IMR-90 (cell line): Measurements from ENCODE around the gene SF3A2. TPM values are rescaled to one million over a fixed set of nuclear protein-coding genes. Genes with fewer than 3 reads are reported as not detected.

Experiments
- ATAC-seq: fragments of 200-7000 bp; cut with Tn5 transposase; 2 replicates; pipeline ENCODE4 v1.9.1; 2020; ENCODE audit warnings: low read depth, mild to moderate bottlenecking, moderate library complexity
- BruUV-seq: library from RNA; stranded (reverse); fragments of 400-500 nt; replicated peaks from 2 replicates; lab custom pipeline; 2021; lab: Mats Ljungman, UMichigan
- CTCF ChIA-PET: fragments of 300-600 bp; formaldehyde crosslinking; extraction: SDS; loops from one replicate; lab custom pipeline; 2021; ENCODE audit warnings: antibody characterized with exemption; lab: Yijun Ruan, JAX
- POLR2A ChIA-PET: fragments of 300-600 bp; sonication (Branson Sonifier 250); formaldehyde crosslinking; loops from one replicate; lab custom pipeline; 2022; ENCODE audit warnings: antibody characterized with exemption; ENCODE audit not compliant: unreplicated experiment; lab: Charles Lee
- DNase-seq: peaks from one replicate; pipeline ENCODE4 v3.0.0; 2013
- H2AFZ ChIP-seq: replicated peaks from 2 replicates; pipeline ENCODE3; 2013; ENCODE audit warnings: low read length, mild to moderate bottlenecking; ENCODE audit not compliant: poor library complexity
- H2AK5ac ChIP-seq: 2 replicates; pipeline ENCODE4 v1.6.1; 2013; ENCODE audit warnings: low read depth, low read length, inconsistent platforms
- H2AK9ac ChIP-seq: replicated peaks from 2 replicates; pipeline ENCODE3; 2013; ENCODE audit warnings: mild to moderate bottlenecking, low read depth, low read length, moderate library complexity; ENCODE audit not compliant: poor library complexity
- H2BK120ac ChIP-seq: 2 replicates; pipeline ENCODE4 v1.6.1; 2013; ENCODE audit warnings: low read depth, low read length, inconsistent platforms
- H2BK15ac ChIP-seq: 3 replicates; pipeline ENCODE4 v1.6.1; 2013; ENCODE audit warnings: low read depth, low read length, inconsistent platforms
- H2BK20ac ChIP-seq: 2 replicates; pipeline ENCODE4 v1.6.1; 2013; ENCODE audit warnings: low read depth, mild to moderate bottlenecking, inconsistent platforms, low read length, moderate library complexity
- H2BK5ac ChIP-seq: 2 replicates; pipeline ENCODE4 v1.6.1; 2013; ENCODE audit warnings: mild to moderate bottlenecking, low read depth, low read length, inconsistent platforms; ENCODE audit not compliant: poor library complexity, severe bottlenecking
- H3K14ac ChIP-seq: replicated peaks from 2 replicates; pipeline ENCODE4 v1.6.1; 2013; ENCODE audit warnings: low read depth, low read length, inconsistent platforms
- H3K18ac ChIP-seq: 2 replicates; pipeline ENCODE4 v1.6.1; 2013; ENCODE audit warnings: low read depth, low read length, control low read depth
- H3K23ac ChIP-seq: 2 replicates; pipeline ENCODE4 v1.6.1; 2013; ENCODE audit warnings: low read depth, low read length, inconsistent platforms
- H3K27ac ChIP-seq: 2 replicates; pipeline ENCODE4 v1.5.1; 2013; ENCODE audit warnings: mild to moderate bottlenecking, control low read depth, low read length; ENCODE audit not compliant: insufficient read depth
- H3K27me3 ChIP-seq: 2 replicates; pipeline ENCODE4 v1.6.1; 2013; ENCODE audit warnings: low read length; ENCODE audit not compliant: control insufficient read depth, insufficient read depth
- H3K36me3 ChIP-seq: 2 replicates; pipeline ENCODE4 v1.6.1; 2013; ENCODE audit warnings: low read length, mixed read lengths; ENCODE audit not compliant: control insufficient read depth, insufficient read depth
- H3K4ac ChIP-seq: 2 replicates; pipeline ENCODE4 v1.6.1; 2013; ENCODE audit warnings: low read depth, low read length, inconsistent platforms
- H3K4me1 ChIP-seq: 2 replicates; pipeline ENCODE4 v1.6.1; 2013; ENCODE audit warnings: low read length, mixed read lengths; ENCODE audit not compliant: control insufficient read depth, insufficient read depth
- H3K4me2 ChIP-seq: 2 replicates; pipeline ENCODE4 v1.6.1; 2013; ENCODE audit warnings: low read depth, mild to moderate bottlenecking, control low read depth, low read length, moderate library complexity
- H3K4me3 ChIP-seq: 2 replicates; pipeline ENCODE4 v1.5.1; 2013; ENCODE audit warnings: low read depth, mild to moderate bottlenecking, control low read depth, low read length, moderate library complexity; ENCODE audit not compliant: insufficient read depth
- H3K56ac ChIP-seq: 2 replicates; pipeline ENCODE4 v1.6.1; 2013; ENCODE audit warnings: low read length, inconsistent platforms; ENCODE audit not compliant: insufficient read depth; ENCODE audit errors: extremely low read depth
- H3K79me1 ChIP-seq, 2 experiments: 2 replicates each; pipeline ENCODE4 v1.6.1; 2013; ENCODE audit warnings: low read length in 2 of 2, inconsistent platforms in 1 of 2, low read depth in 1 of 2
- H3K9ac ChIP-seq: 2 replicates; pipeline ENCODE4 v1.6.1; 2013; ENCODE audit warnings: low read depth, low read length, control low read depth
- H3K9me1 ChIP-seq: 2 replicates; pipeline ENCODE4 v1.6.1; 2013; ENCODE audit warnings: low read length, inconsistent platforms; ENCODE audit not compliant: insufficient read depth
- H3K9me3 ChIP-seq: 2 replicates; pipeline ENCODE4 v1.6.1; 2013; ENCODE audit warnings: low read length; ENCODE audit not compliant: control insufficient read depth, insufficient read depth
- H4K20me1 ChIP-seq: 2 replicates; pipeline ENCODE4 v1.6.1; 2013; ENCODE audit warnings: low read length, inconsistent platforms; ENCODE audit not compliant: insufficient read depth
- H4K5ac ChIP-seq: 2 replicates; pipeline ENCODE4 v1.6.1; 2013; ENCODE audit warnings: mild to moderate bottlenecking, low read depth, low read length, control low read depth
- H4K8ac ChIP-seq, 2 experiments: 2 replicates each; pipeline ENCODE4 v1.6.1; 2013; ENCODE audit warnings: low read depth in 2 of 2, low read length in 2 of 2, control low read depth in 1 of 2, inconsistent platforms in 1 of 2
- H4K91ac ChIP-seq: 2 replicates; pipeline ENCODE4 v1.6.1; 2013; ENCODE audit warnings: low read depth, low read length, inconsistent platforms; ENCODE audit not compliant: insufficient read depth
- BHLHE40 ChIP-seq: fragments of 150-350 bp; IDR thresholded peaks from 2 replicates; pipeline ENCODE4 v1.6.1; 2016; ENCODE audit warnings: mild to moderate bottlenecking, low read depth, low read length
- CEBPB ChIP-seq: IDR thresholded peaks from 2 replicates; pipeline ENCODE4 v1.6.1; 2012; ENCODE audit warnings: low read depth, low read length, improper control_type of control experiment
- MAFK ChIP-seq: IDR thresholded peaks from 2 replicates; pipeline ENCODE4 v1.6.1; 2012; ENCODE audit warnings: low read depth, low read length, improper control_type of control experiment
- MAZ ChIP-seq: IDR thresholded peaks from 2 replicates; pipeline ENCODE4 v1.6.1; 2012; ENCODE audit warnings: low read depth, mild to moderate bottlenecking, low read length, improper control_type of control experiment, moderate library complexity, borderline replicate concordance
- MXI1 ChIP-seq: IDR thresholded peaks from 2 replicates; pipeline ENCODE4 v1.6.1; 2012; ENCODE audit warnings: low read depth, mild to moderate bottlenecking, low read length, moderate library complexity, borderline replicate concordance
- NFE2L2 ChIP-seq: fragments of 150-350 bp; IDR thresholded peaks from 2 replicates; pipeline ENCODE4 v1.6.1; 2016; ENCODE audit warnings: low read depth, mild to moderate bottlenecking, low read length
- POLR2A ChIP-seq: IDR thresholded peaks from 2 replicates; pipeline ENCODE4 v1.6.1; 2012; ENCODE audit warnings: mild to moderate bottlenecking, low read depth, low read length
- RFX5 ChIP-seq: IDR thresholded peaks from 2 replicates; pipeline ENCODE4 v1.8.0; 2012; ENCODE audit warnings: low read depth, mild to moderate bottlenecking, low read length, moderate library complexity
- SMC3 ChIP-seq: fragments of 150-350 bp; IDR thresholded peaks from 2 replicates; pipeline ENCODE4 v1.6.1; 2016; ENCODE audit warnings: low read depth, mild to moderate bottlenecking, antibody characterized with exemption, low read length, moderate library complexity
- WGBS, 2 experiments: methylation state at CpG; one replicate each; pipeline versions ENCODE4 v1.1.5 to v1.1.7; 2013; ENCODE audit warnings: missing lambda C conversion rate in 2 of 2; ENCODE audit not compliant: insufficient read length in 1 of 2; ENCODE audit errors: extremely low coverage in 2 of 2; 5-methylcytosine and 5-hydroxymethylcytosine counted together
- dilution Hi-C: fragments of 300-500 bp; cut with HindIII; formaldehyde crosslinking; loops from one replicate; pipeline ENCODE4 v1.14.3; 2018; ENCODE audit warnings: low sequenced_read_pairs; ENCODE audit not compliant: unreplicated experiment
- in situ Hi-C: fragments of 300-500 bp; cut with MboI; formaldehyde crosslinking; loops from 3 replicates; pipeline ENCODE4 v1.14.3; 2019; ENCODE audit warnings: low sequenced_read_pairs, inconsistent platforms, mixed read lengths
- intact Hi-C: fragments of 100-400 bp; cut with micrococcal nuclease; formaldehyde crosslinking; loops from 2 replicates; pipeline ENCODE4 v1.10.0; 2022
- polyA plus RNA-seq, 3 experiments: library from polyadenylated mRNA; depleted of rRNA; stranded (reverse); fragments of >200 nt; gene quantifications; 2 replicates each; pipeline ENCODE4 v1.2.3, GENCODE V29; 2012; ENCODE audit warnings: low replicate concordance in 1 of 3
- total RNA-seq: library from RNA; depleted of rRNA; stranded (reverse); fragments of >200 nt; gene quantifications from 2 replicates; pipeline ENCODE4 v1.2.3, GENCODE V29; 2012
- TF ChIP-seq, protein P1 (sequence below): conservative IDR thresholded peaks from 2 replicates; pipeline ENCODE4 v1.5.1; 2012; ENCODE audit warnings: mild to moderate bottlenecking, low read depth, low read length, improper control_type of control experiment
- TF ChIP-seq, protein P2 (sequence below): fragments of 150-350 bp; IDR thresholded peaks from 2 replicates; pipeline ENCODE4 v1.6.1; 2017; ENCODE audit warnings: mild to moderate bottlenecking, antibody characterized with exemption, low read length, low read depth
- TF ChIP-seq, protein P3 (sequence below): fragments of 150-350 bp; IDR thresholded peaks from 2 replicates; pipeline ENCODE4 v1.6.1; 2016; ENCODE audit warnings: low read depth, mild to moderate bottlenecking, low read length, moderate library complexity, borderline replicate concordance

The SF3A2 gene
- total and polyA plus RNA-seq, 2 of the 4 experiments (the other 2 are of a cell fraction): 4.8 to 34.5 TPM

DNA sequence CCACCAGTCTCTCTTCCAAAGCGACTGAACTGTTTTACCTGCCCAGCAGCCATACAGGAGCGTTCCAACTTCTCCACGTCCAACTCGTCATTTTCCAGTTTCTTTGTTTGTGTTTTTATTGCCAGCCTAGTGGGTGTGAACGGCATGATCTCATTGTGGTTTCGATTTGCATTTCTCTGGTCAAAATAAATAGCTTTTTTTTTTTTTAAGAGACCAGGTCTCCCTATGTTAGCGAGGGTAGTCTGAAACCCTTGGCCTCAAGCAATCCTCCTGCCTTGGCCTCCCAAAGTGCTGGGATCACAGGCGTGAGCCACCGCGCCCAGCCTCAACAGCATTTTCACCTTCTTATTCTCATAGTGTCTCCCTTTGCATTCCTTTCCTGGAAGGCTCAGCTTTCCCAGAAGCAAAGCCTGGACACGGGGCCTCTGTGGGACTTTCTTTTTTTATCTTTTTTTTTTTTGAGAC is 23.7 kb downstream of the SF3A2 start:
- no peak overlapping the region for H4K5ac ChIP-seq
- no peak overlapping the region for H3K4ac ChIP-seq
- no peak overlapping the region for H4K91ac ChIP-seq
- no peak overlapping the region for H3K4me3 ChIP-seq
- no peak overlapping the region for H2BK20ac ChIP-seq
- H3K56ac ChIP-seq: no peak overlapping the region
- ATAC-seq: no peak
- no peak overlapping the region for H3K9ac ChIP-seq
- 67% methylated on average over 3 of the region's 11 CpGs; no CpG with 5 or more reads in 1 of the 2 experiments for WGBS, 2 experiments
- DNase-seq: no peak
- in situ Hi-C loops: no loop called here
- no peak overlapping the region for H3K23ac ChIP-seq
- H2BK120ac ChIP-seq: no peak overlapping the region
- H3K9me3 ChIP-seq: no peaks in the 10 kb centered on the region
- no peak overlapping the region for H2BK15ac ChIP-seq
- H3K27me3 ChIP-seq: no peaks in the 10 kb centered on the region
- no peak overlapping the region for H3K14ac ChIP-seq
- no peak overlapping the region for H2AFZ ChIP-seq
- POLR2A ChIA-PET: interaction anchor here (0.6 kb wide), 1 partner anchor 10 kb away, joined by 3 read pairs; no protein-coding TSS in a partner anchor
- CTCF ChIA-PET: interaction anchor here (0.6 kb wide), 1 partner anchor 1458 kb away, joined by 5 read pairs; no protein-coding TSS in a partner anchor
- TF ChIP-seq BHLHE40: no peak
- no peak for TF ChIP-seq RFX5
- no peak for TF ChIP-seq MXI1
- no peak for TF ChIP-seq MAZ
- TF ChIP-seq, protein P1, sequence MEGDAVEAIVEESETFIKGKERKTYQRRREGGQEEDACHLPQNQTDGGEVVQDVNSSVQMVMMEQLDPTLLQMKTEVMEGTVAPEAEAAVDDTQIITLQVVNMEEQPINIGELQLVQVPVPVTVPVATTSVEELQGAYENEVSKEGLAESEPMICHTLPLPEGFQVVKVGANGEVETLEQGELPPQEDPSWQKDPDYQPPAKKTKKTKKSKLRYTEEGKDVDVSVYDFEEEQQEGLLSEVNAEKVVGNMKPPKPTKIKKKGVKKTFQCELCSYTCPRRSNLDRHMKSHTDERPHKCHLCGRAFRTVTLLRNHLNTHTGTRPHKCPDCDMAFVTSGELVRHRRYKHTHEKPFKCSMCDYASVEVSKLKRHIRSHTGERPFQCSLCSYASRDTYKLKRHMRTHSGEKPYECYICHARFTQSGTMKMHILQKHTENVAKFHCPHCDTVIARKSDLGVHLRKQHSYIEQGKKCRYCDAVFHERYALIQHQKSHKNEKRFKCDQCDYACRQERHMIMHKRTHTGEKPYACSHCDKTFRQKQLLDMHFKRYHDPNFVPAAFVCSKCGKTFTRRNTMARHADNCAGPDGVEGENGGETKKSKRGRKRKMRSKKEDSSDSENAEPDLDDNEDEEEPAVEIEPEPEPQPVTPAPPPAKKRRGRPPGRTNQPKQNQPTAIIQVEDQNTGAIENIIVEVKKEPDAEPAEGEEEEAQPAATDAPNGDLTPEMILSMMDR: no peak
- TF ChIP-seq, protein P2, sequence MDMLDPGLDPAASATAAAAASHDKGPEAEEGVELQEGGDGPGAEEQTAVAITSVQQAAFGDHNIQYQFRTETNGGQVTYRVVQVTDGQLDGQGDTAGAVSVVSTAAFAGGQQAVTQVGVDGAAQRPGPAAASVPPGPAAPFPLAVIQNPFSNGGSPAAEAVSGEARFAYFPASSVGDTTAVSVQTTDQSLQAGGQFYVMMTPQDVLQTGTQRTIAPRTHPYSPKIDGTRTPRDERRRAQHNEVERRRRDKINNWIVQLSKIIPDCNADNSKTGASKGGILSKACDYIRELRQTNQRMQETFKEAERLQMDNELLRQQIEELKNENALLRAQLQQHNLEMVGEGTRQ: no peak
- TF ChIP-seq POLR2A: no peak
- no peak for TF ChIP-seq CEBPB
- no peak for TF ChIP-seq NFE2L2
- TF ChIP-seq MAFK: no peak
- no peak for TF ChIP-seq SMC3
- TF ChIP-seq, protein P3, sequence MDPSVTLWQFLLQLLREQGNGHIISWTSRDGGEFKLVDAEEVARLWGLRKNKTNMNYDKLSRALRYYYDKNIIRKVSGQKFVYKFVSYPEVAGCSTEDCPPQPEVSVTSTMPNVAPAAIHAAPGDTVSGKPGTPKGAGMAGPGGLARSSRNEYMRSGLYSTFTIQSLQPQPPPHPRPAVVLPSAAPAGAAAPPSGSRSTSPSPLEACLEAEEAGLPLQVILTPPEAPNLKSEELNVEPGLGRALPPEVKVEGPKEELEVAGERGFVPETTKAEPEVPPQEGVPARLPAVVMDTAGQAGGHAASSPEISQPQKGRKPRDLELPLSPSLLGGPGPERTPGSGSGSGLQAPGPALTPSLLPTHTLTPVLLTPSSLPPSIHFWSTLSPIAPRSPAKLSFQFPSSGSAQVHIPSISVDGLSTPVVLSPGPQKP: no peak
- H2AK9ac ChIP-seq: no peak overlapping the region
- intact Hi-C loops: no loop called here
- no peak overlapping the region for H3K18ac ChIP-seq
- no peak overlapping the region for H3K27ac ChIP-seq
- no peaks in the 10 kb centered on the region for H3K36me3 ChIP-seq
- H3K4me2 ChIP-seq: no peak overlapping the region
- H3K4me1 ChIP-seq: no peaks in the 10 kb centered on the region
- no peaks in the 10 kb centered on the region for H3K9me1 ChIP-seq
- H3K79me1 ChIP-seq: no peaks in the 10 kb centered on the region
- no peak overlapping the region for H2AK5ac ChIP-seq
- dilution Hi-C loops: no loop called here
- no peak overlapping the region for H2BK5ac ChIP-seq
- no TSS peak for BruUV-seq
- H4K8ac ChIP-seq: no peak overlapping the region
- no peaks in the 10 kb centered on the region for H4K20me1 ChIP-seq
